Prostate gland (tissue), 2 donors: ENCODE measurements around the gene ALG8.

Experiments
- POLR2A ChIP-seq: fragments of 450-650 bp; IDR thresholded peaks from one replicate; pipeline ENCODE4 v1.6.1; 2016; ENCODE audit warnings: antibody characterized with exemption, mild to moderate bottlenecking
- POLR2AphosphoS5 ChIP-seq: sonication (generic); formaldehyde crosslinking; IDR thresholded peaks from one replicate; pipeline ENCODE4 v1.6.1; 2017; ENCODE audit warnings: antibody characterized with exemption
- TF ChIP-seq, protein P1 (sequence below), 4 experiments: fragments of 200-600 bp in 2 of 4; fragments of 450-650 bp in 2 of 4; sonication (generic) in 2 of 4; IDR thresholded peaks; 1 replicate in 3 of 4; 2 replicates in 1 of 4; pipeline ENCODE4 v1.5.1; 2016 to 2019; ENCODE audit warnings: antibody characterized with exemption in 4 of 4, mild to moderate bottlenecking in 2 of 4, moderate library complexity in 2 of 4

DNA sequence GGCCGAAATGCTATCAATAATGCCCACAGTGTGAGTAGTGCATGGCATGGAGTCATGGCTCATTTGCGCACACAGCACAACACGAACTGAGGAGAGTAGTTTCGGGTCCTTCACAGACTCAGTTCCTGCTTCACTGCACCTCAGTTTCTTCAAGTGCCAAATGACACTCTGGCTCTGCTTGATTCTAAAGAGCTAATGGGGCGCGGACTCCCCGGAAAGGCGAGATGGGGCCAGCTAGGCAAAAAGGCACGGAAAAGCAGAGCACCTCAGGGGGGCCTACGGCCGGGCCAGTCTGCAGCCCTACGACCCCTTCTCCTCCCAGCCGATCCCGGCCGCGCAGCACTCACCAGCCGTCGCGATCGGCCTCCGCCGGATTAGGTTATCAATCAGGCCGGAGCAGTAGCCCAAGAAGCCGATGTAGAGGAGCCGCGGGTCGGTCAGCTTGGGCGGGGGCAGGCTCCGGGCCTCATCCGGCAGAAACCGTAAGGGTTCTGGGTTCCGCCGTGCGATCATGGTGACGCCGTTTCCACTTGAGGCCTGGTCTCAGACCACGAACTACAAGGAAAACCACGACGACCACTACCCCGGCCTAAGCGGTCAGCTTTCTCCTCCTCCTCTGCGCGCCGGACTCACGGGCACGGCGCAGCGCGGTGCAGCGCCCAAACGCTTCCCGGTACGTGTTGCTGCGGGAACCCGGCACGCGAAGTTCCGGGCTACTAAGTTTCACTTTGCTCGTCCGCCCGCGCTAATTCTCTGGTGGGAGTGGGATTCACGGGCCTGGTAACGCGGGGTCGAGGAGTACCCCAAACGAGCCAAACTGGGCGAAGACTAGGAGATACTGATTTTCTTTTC is 60.0 kb downstream of the ALG8 start, which contains the start of gene NDUFC2:
- TF ChIP-seq, protein P1, sequence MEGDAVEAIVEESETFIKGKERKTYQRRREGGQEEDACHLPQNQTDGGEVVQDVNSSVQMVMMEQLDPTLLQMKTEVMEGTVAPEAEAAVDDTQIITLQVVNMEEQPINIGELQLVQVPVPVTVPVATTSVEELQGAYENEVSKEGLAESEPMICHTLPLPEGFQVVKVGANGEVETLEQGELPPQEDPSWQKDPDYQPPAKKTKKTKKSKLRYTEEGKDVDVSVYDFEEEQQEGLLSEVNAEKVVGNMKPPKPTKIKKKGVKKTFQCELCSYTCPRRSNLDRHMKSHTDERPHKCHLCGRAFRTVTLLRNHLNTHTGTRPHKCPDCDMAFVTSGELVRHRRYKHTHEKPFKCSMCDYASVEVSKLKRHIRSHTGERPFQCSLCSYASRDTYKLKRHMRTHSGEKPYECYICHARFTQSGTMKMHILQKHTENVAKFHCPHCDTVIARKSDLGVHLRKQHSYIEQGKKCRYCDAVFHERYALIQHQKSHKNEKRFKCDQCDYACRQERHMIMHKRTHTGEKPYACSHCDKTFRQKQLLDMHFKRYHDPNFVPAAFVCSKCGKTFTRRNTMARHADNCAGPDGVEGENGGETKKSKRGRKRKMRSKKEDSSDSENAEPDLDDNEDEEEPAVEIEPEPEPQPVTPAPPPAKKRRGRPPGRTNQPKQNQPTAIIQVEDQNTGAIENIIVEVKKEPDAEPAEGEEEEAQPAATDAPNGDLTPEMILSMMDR (IDR thresholded peaks at IDR 0.05): peak in 1 of 4 experiments; percentile 16
- TF ChIP-seq POLR2A (peak; percentile 28), POLR2AphosphoS5 (peak; percentile 88)
